Testis (tissue), 5 donors: ENCODE results near the gene CLTA. TPM values are rescaled to one million over a fixed set of nuclear protein-coding genes. Genes with fewer than 3 reads are reported as not detected.

Source experiments
- DNase-seq: peaks from one replicate; pipeline ENCODE4 v3.0.0-alpha.2; 2019
- H3K27ac ChIP-seq, 2 donors: fragments of 200-600 bp; sonication (generic); one replicate each; pipeline ENCODE4 v1.5.1; 2019
- H3K27me3 ChIP-seq: fragments of 200-600 bp; sonication (generic); one replicate; pipeline ENCODE4 v1.5.1; 2019
- H3K36me3 ChIP-seq: fragments of 200-600 bp; sonication (generic); one replicate; pipeline ENCODE4 v1.5.1; 2017; ENCODE audit warnings: low read depth; ENCODE audit errors: missing control alignments
- H3K4me1 ChIP-seq: fragments of 200-600 bp; sonication (generic); one replicate; pipeline ENCODE4 v1.5.1; 2019
- H3K4me3 ChIP-seq, 2 donors: fragments of 200-600 bp; sonication (generic); one replicate each; pipeline ENCODE4 v1.5.1; 2017 to 2019
- H3K9me3 ChIP-seq: fragments of 200-600 bp; sonication (generic); one replicate; pipeline ENCODE4 v1.5.1; 2017
- POLR2A ChIP-seq: fragments of 450-650 bp; IDR thresholded peaks from one replicate; pipeline ENCODE4 v1.6.1; 2017; ENCODE audit warnings: antibody characterized with exemption, mild to moderate bottlenecking, moderate library complexity
- WGBS, 2 donors: methylation state at CpG; one replicate each; pipeline ENCODE4 v1.1.5; 2018; 5-methylcytosine and 5-hydroxymethylcytosine counted together
- intact Hi-C: fragments of 100-400 bp; cut with DNase I; formaldehyde crosslinking; loops from one replicate; pipeline ENCODE4 v1.15.1; 2023; ENCODE audit warnings: low total_unique reads
- long read RNA-seq, 2 donors: transcript quantifications; one replicate each; lab custom pipeline, GENCODE V29; 2026
- polyA plus RNA-seq: library from polyadenylated mRNA; stranded (reverse); fragments of 350-450 nt; fragmentation: Illumina TruSeq; extraction: RNeasy Lipid Tissue Mini Kit (QIAGEN cat#74804); gene quantifications from one replicate; pipeline ENCODE4 v1.2.3, GENCODE V29; 2014; ENCODE audit warnings: low read depth, low replicate concordance; ENCODE audit not compliant: insufficient read depth
- total RNA-seq, 2 donors: library from RNA; depleted of rRNA; stranded (reverse); fragments of >200 nt; gene quantifications; one replicate each; pipeline ENCODE4 v1.2.3, GENCODE V29; 2016
- TF ChIP-seq, protein P1 (sequence below), 3 experiments: fragments of 450-650 bp in 2 of 3; fragments of 200-600 bp in 1 of 3; sonication (generic) in 1 of 3; IDR thresholded peaks; one replicate each; pipeline ENCODE4 v1.5.1; 2016 to 2019; ENCODE audit warnings: antibody characterized with exemption in 3 of 3, mild to moderate bottlenecking in 2 of 3, moderate library complexity in 1 of 3

Gene CLTA, protein sequence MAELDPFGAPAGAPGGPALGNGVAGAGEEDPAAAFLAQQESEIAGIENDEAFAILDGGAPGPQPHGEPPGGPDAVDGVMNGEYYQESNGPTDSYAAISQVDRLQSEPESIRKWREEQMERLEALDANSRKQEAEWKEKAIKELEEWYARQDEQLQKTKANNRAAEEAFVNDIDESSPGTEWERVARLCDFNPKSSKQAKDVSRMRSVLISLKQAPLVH
- 100 to 1,000 TPM; 135 to 168 TPM for total RNA-seq
- 208 TPM for polyA plus RNA-seq
- long read RNA-seq, donor 1, transcript CLTA-202 (5 exons, 1,073 nt), result major isoform, 138 of 179 reads
- long read RNA-seq, donor 1, partial matches to known transcripts, result 37 of 179 reads
- long read RNA-seq, donor 1, other reads (novel, unspliced or antisense), result 0 of 179 reads
- long read RNA-seq, donor 2, transcript CLTA-202 (5 exons, 1,073 nt), result major isoform, 114 of 122 reads
- long read RNA-seq, donor 2, partial matches to known transcripts, result 7 of 122 reads
- long read RNA-seq, donor 2, other reads (novel, unspliced or antisense), result 0 of 122 reads

GRCh38 chr9:36190388-36191289 is at the start of gene CLTA:
CLTA (plus strand) TSS chr9:36190921; CDS start chr9:36191057, 136 bp downstream.
- Histone ChIP-seq H3K9me3 (no peaks in the 10 kb centered on the region), H3K27me3 (no peaks in the 10 kb centered on the region), H3K36me3 (no peaks in the 10 kb centered on the region), H3K4me3 (peak within 1 kb of the TSS; percentile 71 to 88), H3K27ac (peak within 1 kb of the TSS; percentile 87 to 90), H3K4me1 (peaks cover 33% of the 10 kb centered on the region)
- WGBS, 2 donors, result 0% methylated on average over 10 to 68 of the region's 68 CpGs
- intact Hi-C loops, result no loop called here
- DNase-seq, result peak; percentile 99
- no peak for TF ChIP-seq POLR2A
- TF ChIP-seq, protein P1, sequence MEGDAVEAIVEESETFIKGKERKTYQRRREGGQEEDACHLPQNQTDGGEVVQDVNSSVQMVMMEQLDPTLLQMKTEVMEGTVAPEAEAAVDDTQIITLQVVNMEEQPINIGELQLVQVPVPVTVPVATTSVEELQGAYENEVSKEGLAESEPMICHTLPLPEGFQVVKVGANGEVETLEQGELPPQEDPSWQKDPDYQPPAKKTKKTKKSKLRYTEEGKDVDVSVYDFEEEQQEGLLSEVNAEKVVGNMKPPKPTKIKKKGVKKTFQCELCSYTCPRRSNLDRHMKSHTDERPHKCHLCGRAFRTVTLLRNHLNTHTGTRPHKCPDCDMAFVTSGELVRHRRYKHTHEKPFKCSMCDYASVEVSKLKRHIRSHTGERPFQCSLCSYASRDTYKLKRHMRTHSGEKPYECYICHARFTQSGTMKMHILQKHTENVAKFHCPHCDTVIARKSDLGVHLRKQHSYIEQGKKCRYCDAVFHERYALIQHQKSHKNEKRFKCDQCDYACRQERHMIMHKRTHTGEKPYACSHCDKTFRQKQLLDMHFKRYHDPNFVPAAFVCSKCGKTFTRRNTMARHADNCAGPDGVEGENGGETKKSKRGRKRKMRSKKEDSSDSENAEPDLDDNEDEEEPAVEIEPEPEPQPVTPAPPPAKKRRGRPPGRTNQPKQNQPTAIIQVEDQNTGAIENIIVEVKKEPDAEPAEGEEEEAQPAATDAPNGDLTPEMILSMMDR (IDR thresholded peaks at IDR 0.05), result peak; percentile 47 to 76 (median 53)

DNA sequence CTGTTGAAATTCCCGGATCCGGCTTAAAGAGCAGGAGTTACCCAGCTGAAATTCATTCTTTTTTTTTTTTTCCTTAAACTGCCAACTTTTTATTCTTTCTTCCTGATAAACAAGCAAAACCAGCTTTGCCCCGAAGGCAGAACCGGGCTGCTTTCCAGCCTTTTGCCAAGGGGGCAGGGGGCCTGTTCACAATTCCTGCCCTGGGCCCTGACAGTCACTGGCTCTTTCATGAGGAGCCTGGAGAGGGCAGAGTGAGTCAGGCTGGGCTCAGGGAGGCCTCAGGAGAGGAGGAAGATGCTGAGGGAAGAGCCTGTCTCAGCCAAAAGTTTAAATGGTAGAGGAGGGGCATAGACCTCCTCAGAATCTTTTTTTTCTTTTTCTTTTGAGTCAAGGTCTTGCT is 49.4 kb upstream of the CLTA start:
- WGBS, 2 donors, result 68 to 71% methylated on average over 4 of the region's 4 CpGs
- no peak for TF ChIP-seq POLR2A
- TF ChIP-seq, protein P1 (IDR thresholded peaks at IDR 0.05), result no peak
- peaks cover 23% of the 10 kb centered on the region for H3K4me1 ChIP-seq
- intact Hi-C loops, result no loop called here
- peak; percentile 49 for DNase-seq
- H3K36me3 ChIP-seq, result no peaks in the 10 kb centered on the region
- no peak overlapping the region for H3K27ac ChIP-seq
- no peaks in the 10 kb centered on the region for H3K9me3 ChIP-seq
- H3K4me3 ChIP-seq, result no peak overlapping the region
- H3K27me3 ChIP-seq, result no peaks in the 10 kb centered on the region

- 89 to 95% methylated on average over 7 of the region's 7 CpGs for WGBS, 2 donors
- Histone ChIP-seq H3K36me3 (no peaks in the 10 kb centered on the region), H3K9me3 (no peaks in the 10 kb centered on the region), H3K27ac (peak overlapping the region; percentile 86 to 88), H3K4me1 (peaks cover 23% of the 10 kb centered on the region), H3K4me3 (no peak overlapping the region), H3K27me3 (no peaks in the 10 kb centered on the region)
- DNase-seq, result no peak
- TF ChIP-seq, protein P1 (IDR thresholded peaks at IDR 0.05), result no peak
- no peak for TF ChIP-seq POLR2A
- intact Hi-C loops, result no loop called here
Observed at GRCh38 chr9:36141761-36142160, 49.0 kb upstream of the CLTA start.

GRCh38 chr9:36142510-36143244 is 48.0 kb upstream of the CLTA start:
- no peak for DNase-seq
- intact Hi-C loops, result no loop called here

More at GRCh38 chr9:36142510-36143244, 48.0 kb upstream of the CLTA start:
- Histone ChIP-seq H3K4me3 (no peak overlapping the region), H3K27ac (peak overlapping the region; percentile 86 to 88), H3K36me3 (no peaks in the 10 kb centered on the region), H3K27me3 (no peaks in the 10 kb centered on the region), H3K4me1 (peaks cover 15% of the 10 kb centered on the region), H3K9me3 (no peaks in the 10 kb centered on the region)
- WGBS, 2 donors, result 49 to 60% methylated on average over 12 of the region's 12 CpGs
- no peak for TF ChIP-seq POLR2A
- TF ChIP-seq, protein P1 (IDR thresholded peaks at IDR 0.05), result no peak
